HL-60 (cell line): ENCODE results near the gene KLHL12.

Experiments used
- DNase-seq, 2 experiments: peaks; one replicate each; pipeline ENCODE4 v3.0.0-alpha.2; 2010 to 2020; ENCODE audit warnings: low read depth in 1 of 2, low spot score in 1 of 2
- H3K27ac ChIP-seq: fragments of 250-450 bp; sonication (Bioruptor Pico); replicated peaks from 2 replicates; pipeline ENCODE4 v1.5.1; 2020; ENCODE audit warnings: mild to moderate bottlenecking, moderate library complexity
- H3K27me3 ChIP-seq: fragments of 250-450 bp; sonication (Bioruptor Pico); 2 replicates; pipeline ENCODE4 v1.5.1; 2021; ENCODE audit warnings: mild to moderate bottlenecking, moderate library complexity; ENCODE audit not compliant: insufficient read depth, poor library complexity, severe bottlenecking
- H3K4me3 ChIP-seq: replicated peaks from 2 replicates; pipeline ENCODE4 v1.5.1; 2011; ENCODE audit warnings: mild to moderate bottlenecking, control low read depth, low read length; ENCODE audit not compliant: insufficient read depth
- GABPA ChIP-seq: IDR thresholded peaks from 2 replicates; pipeline ENCODE4 v1.6.1; 2012; ENCODE audit warnings: low read depth
- POLR2AphosphoS5 ChIP-seq: IDR thresholded peaks from 2 replicates; pipeline ENCODE4 v1.6.1; 2012; ENCODE audit warnings: low read depth
- SPI1 ChIP-seq: IDR thresholded peaks from 2 replicates; pipeline ENCODE4 v1.6.1; 2012; ENCODE audit warnings: low read depth, mild to moderate bottlenecking, borderline replicate concordance
- TF ChIP-seq, protein P1 (sequence below): IDR thresholded peaks from 2 replicates; pipeline ENCODE4 v1.6.1; 2012; ENCODE audit warnings: low read depth; ENCODE audit not compliant: insufficient replicate concordance
- TF ChIP-seq, protein P2 (sequence below): IDR thresholded peaks from one replicate; pipeline ENCODE4 v1.5.1; 2011; ENCODE audit warnings: low read length, control low read depth, inconsistent platforms; ENCODE audit not compliant: insufficient read depth

KLHL12 gene

DNA sequence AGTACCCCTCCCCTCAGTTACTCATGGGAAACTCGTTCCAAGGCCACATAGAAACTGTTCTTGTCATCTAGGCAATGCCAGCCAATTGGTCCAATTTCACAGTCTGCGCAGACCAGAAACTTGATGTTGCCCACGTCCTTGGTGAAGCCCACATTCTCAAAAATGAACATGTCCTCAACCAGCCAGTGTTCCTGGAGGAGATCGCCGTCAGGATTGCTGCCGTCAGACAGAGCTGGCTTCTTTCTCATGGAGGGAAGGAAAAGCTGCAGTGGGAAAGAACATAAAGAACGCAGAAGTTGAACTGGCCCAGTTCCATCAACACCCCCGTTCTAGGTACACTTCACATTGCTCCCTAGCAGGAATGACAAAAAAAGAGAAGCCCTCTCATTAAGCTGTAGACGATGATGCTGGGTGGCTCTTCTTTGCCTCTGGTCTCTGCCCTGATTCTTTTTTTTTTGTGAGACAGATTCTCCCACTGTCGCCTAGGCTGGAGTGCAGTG lies 46.0 kb downstream of the KLHL12 start:
- no peak for DNase-seq
- TF ChIP-seq SPI1, result no peak
- TF ChIP-seq, protein P1, sequence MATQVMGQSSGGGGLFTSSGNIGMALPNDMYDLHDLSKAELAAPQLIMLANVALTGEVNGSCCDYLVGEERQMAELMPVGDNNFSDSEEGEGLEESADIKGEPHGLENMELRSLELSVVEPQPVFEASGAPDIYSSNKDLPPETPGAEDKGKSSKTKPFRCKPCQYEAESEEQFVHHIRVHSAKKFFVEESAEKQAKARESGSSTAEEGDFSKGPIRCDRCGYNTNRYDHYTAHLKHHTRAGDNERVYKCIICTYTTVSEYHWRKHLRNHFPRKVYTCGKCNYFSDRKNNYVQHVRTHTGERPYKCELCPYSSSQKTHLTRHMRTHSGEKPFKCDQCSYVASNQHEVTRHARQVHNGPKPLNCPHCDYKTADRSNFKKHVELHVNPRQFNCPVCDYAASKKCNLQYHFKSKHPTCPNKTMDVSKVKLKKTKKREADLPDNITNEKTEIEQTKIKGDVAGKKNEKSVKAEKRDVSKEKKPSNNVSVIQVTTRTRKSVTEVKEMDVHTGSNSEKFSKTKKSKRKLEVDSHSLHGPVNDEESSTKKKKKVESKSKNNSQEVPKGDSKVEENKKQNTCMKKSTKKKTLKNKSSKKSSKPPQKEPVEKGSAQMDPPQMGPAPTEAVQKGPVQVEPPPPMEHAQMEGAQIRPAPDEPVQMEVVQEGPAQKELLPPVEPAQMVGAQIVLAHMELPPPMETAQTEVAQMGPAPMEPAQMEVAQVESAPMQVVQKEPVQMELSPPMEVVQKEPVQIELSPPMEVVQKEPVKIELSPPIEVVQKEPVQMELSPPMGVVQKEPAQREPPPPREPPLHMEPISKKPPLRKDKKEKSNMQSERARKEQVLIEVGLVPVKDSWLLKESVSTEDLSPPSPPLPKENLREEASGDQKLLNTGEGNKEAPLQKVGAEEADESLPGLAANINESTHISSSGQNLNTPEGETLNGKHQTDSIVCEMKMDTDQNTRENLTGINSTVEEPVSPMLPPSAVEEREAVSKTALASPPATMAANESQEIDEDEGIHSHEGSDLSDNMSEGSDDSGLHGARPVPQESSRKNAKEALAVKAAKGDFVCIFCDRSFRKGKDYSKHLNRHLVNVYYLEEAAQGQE, result no peak
- TF ChIP-seq, protein P2, sequence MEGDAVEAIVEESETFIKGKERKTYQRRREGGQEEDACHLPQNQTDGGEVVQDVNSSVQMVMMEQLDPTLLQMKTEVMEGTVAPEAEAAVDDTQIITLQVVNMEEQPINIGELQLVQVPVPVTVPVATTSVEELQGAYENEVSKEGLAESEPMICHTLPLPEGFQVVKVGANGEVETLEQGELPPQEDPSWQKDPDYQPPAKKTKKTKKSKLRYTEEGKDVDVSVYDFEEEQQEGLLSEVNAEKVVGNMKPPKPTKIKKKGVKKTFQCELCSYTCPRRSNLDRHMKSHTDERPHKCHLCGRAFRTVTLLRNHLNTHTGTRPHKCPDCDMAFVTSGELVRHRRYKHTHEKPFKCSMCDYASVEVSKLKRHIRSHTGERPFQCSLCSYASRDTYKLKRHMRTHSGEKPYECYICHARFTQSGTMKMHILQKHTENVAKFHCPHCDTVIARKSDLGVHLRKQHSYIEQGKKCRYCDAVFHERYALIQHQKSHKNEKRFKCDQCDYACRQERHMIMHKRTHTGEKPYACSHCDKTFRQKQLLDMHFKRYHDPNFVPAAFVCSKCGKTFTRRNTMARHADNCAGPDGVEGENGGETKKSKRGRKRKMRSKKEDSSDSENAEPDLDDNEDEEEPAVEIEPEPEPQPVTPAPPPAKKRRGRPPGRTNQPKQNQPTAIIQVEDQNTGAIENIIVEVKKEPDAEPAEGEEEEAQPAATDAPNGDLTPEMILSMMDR, result no peak
- TF ChIP-seq POLR2AphosphoS5, result no peak
- TF ChIP-seq GABPA, result no peak
- no peak overlapping the region for H3K27ac ChIP-seq
- no peaks in the 10 kb centered on the region for H3K27me3 ChIP-seq
- no peak overlapping the region for H3K4me3 ChIP-seq

DNA sequence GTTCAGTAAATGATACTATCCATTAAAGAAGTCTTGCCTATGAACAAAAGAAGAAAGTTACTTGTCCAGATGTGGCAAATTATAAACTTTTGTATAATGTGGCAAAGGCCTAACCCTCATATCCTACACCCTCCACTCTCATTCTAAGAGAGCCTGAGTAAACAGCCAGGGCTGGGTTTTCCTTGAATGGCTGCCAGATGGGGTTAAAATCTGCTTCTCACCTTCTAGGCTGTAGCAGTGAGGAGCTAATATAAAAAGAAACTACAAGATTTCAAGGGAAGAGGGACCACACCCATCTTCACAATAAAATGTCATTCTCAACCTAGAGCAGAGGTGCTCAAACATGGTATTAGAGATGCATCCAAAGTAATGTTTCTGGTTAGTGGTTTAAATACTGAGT lies 47.0 kb downstream of the KLHL12 start:
- Histone ChIP-seq H3K27me3 (no peaks in the 10 kb centered on the region), H3K4me3 (no peak overlapping the region), H3K27ac (no peak overlapping the region)
- no peak for DNase-seq
- TF ChIP-seq, protein P1, result no peak
- no peak for TF ChIP-seq POLR2AphosphoS5
- no peak for TF ChIP-seq SPI1
- TF ChIP-seq GABPA, result no peak
- TF ChIP-seq, protein P2, result no peak

DNA sequence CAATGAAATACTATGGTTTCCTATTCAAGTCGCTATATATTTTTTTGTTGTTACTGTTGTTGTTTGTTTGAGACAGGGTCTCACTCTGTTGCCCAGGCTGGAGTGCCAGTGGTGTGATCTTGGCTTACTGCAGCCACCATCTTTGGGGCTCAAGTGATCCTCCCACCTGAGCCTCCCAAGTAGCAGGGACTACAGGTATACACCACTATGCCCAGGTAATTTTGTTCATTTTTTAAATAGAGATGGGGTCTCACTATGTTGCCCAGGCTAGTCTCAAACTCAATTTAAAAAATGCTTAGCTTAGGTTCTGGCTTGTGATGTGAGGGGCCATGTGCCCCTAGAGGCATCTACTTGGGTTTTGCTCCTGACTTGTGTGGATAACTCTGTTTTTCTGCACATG lies 47.9 kb downstream of the KLHL12 start:
- DNase-seq, result no peak
- H3K27ac ChIP-seq, result no peak overlapping the region
- no peak overlapping the region for H3K4me3 ChIP-seq
- H3K27me3 ChIP-seq, result no peaks in the 10 kb centered on the region
- TF ChIP-seq, protein P2, result no peak
- TF ChIP-seq POLR2AphosphoS5 (no peak), SPI1 (no peak), GABPA (no peak)
- TF ChIP-seq, protein P1, result no peak
